ENCODE results near the gene RUSF1.

RUSF1 gene

GRCh38 chr16:31475946-31476302 lies 32.3 kb downstream of the RUSF1 start:
- Histone ChIP-seq H3K27me3 (ENCODE audit: insufficient read depth, low read depth) (no peaks in the 10 kb centered on the region), H3K27ac (peak overlapping the region; percentile 44; the same call in 1 of the 2 replicates), H3K36me3 (ENCODE audit: insufficient read depth) (no peaks in the 10 kb centered on the region), H3K4me3 (IDR thresholded peaks at IDR 0.05; ENCODE audit: insufficient read depth, low read depth, low read length) (no peak overlapping the region), H2AFZ (ENCODE audit: low read depth) (peak overlapping the region; percentile 87), H4K20me1 (ENCODE audit: insufficient read depth) (no peaks in the 10 kb centered on the region), H3K4me1 (ENCODE audit: low read depth, poor library complexity, severe bottlenecking) (peaks cover 5% of the 10 kb centered on the region), H3K9ac (peak overlapping the region; percentile 52; the same call in 1 of the 2 replicates), H3K4me2 (peak overlapping the region; percentile 71), H3K79me2 (ENCODE audit: insufficient read depth, low read depth) (no peaks in the 10 kb centered on the region)
- no peak for TF ChIP-seq CTCF (conservative IDR thresholded peaks at IDR 0.05; ENCODE audit: low read depth, low read length)

GRCh38 chr16:31474773-31475738 lies 33.1 kb downstream of the RUSF1 start:
- H4K20me1 ChIP-seq (ENCODE audit: insufficient read depth): no peaks in the 10 kb centered on the region
- no peak overlapping the region for H3K4me3 ChIP-seq (IDR thresholded peaks at IDR 0.05; ENCODE audit: insufficient read depth, low read depth, low read length)
- H3K4me2 ChIP-seq: peak overlapping the region; percentile 71; the same call in 1 of the 2 replicates
- peaks cover 5% of the 10 kb centered on the region for H3K4me1 ChIP-seq (ENCODE audit: low read depth, poor library complexity, severe bottlenecking)
- no peak overlapping the region for H3K27ac ChIP-seq
- no peaks in the 10 kb centered on the region for H3K27me3 ChIP-seq (ENCODE audit: insufficient read depth, low read depth)
- no peak overlapping the region for H3K9ac ChIP-seq
- H3K36me3 ChIP-seq (ENCODE audit: insufficient read depth): no peaks in the 10 kb centered on the region
- no peaks in the 10 kb centered on the region for H3K79me2 ChIP-seq (ENCODE audit: insufficient read depth, low read depth)
- H2AFZ ChIP-seq (ENCODE audit: low read depth): no peak overlapping the region
- no peak for TF ChIP-seq CTCF (conservative IDR thresholded peaks at IDR 0.05; ENCODE audit: low read depth, low read length)

- no peak overlapping the region for H3K4me2 ChIP-seq
- H3K4me3 ChIP-seq (IDR thresholded peaks at IDR 0.05; ENCODE audit: insufficient read depth, low read depth, low read length): no peak overlapping the region
- H3K79me2 ChIP-seq (ENCODE audit: insufficient read depth, low read depth): no peaks in the 10 kb centered on the region
- H3K36me3 ChIP-seq (ENCODE audit: insufficient read depth): no peaks in the 10 kb centered on the region
- TF ChIP-seq CTCF (conservative IDR thresholded peaks at IDR 0.05; ENCODE audit: low read depth, low read length): no peak
- peaks cover 5% of the 10 kb centered on the region for H3K4me1 ChIP-seq (ENCODE audit: low read depth, poor library complexity, severe bottlenecking)
- no peak overlapping the region for H3K9ac ChIP-seq
- H4K20me1 ChIP-seq (ENCODE audit: insufficient read depth): no peaks in the 10 kb centered on the region
- no peaks in the 10 kb centered on the region for H3K27me3 ChIP-seq (ENCODE audit: insufficient read depth, low read depth)
- no peak overlapping the region for H2AFZ ChIP-seq (ENCODE audit: low read depth)
- H3K27ac ChIP-seq: no peak overlapping the region
These were observed 33.9 kb downstream of the RUSF1 start for GRCh38 chr16:31474173-31474714.

GRCh38 chr16:31473264-31473984 lies 34.8 kb downstream of the RUSF1 start:
- TF ChIP-seq CTCF (conservative IDR thresholded peaks at IDR 0.05; ENCODE audit: low read depth, low read length): no peak
- Histone ChIP-seq H3K79me2 (ENCODE audit: insufficient read depth, low read depth) (no peaks in the 10 kb centered on the region), H3K4me1 (ENCODE audit: low read depth, poor library complexity, severe bottlenecking) (peaks cover 5% of the 10 kb centered on the region), H3K36me3 (ENCODE audit: insufficient read depth) (no peaks in the 10 kb centered on the region), H3K4me3 (IDR thresholded peaks at IDR 0.05; ENCODE audit: insufficient read depth, low read depth, low read length) (no peak overlapping the region), H2AFZ (ENCODE audit: low read depth) (no peak overlapping the region), H3K27me3 (ENCODE audit: insufficient read depth, low read depth) (no peaks in the 10 kb centered on the region), H3K9ac (no peak overlapping the region), H4K20me1 (ENCODE audit: insufficient read depth) (no peaks in the 10 kb centered on the region), H3K27ac (no peak overlapping the region), H3K4me2 (no peak overlapping the region)
